Left ventricle myocardium inferior (tissue), 1 donor: ENCODE measurements around the gene PLXNA4. TPM values are rescaled to one million over a fixed set of nuclear protein-coding genes. Genes with fewer than 3 reads are reported as not detected.

Experiments used
- DNase-seq: peaks from one replicate; pipeline ENCODE4 v3.0.0-alpha.2; 2020
- H3K27ac ChIP-seq: fragments of 200-600 bp; replicated peaks from 2 replicates; pipeline ENCODE4 v1.8.0; 2021
- H3K27me3 ChIP-seq: fragments of 200-600 bp; 2 replicates; pipeline ENCODE4 v1.8.0; 2021; ENCODE audit warnings: low read depth
- H3K36me3 ChIP-seq: fragments of 200-600 bp; 2 replicates; pipeline ENCODE4 v1.8.0; 2021
- H3K4me1 ChIP-seq: fragments of 200-600 bp; 2 replicates; pipeline ENCODE4 v1.8.0; 2021
- H3K4me3 ChIP-seq: fragments of 200-600 bp; 2 replicates; pipeline ENCODE4 v1.8.0; 2021; ENCODE audit warnings: mild to moderate bottlenecking, moderate library complexity
- H3K9me3 ChIP-seq: fragments of 200-600 bp; replicated peaks from 2 replicates; pipeline ENCODE4 v1.8.0; 2021
- CTCF ChIP-seq: fragments of 200-600 bp; IDR thresholded peaks from 2 replicates; pipeline ENCODE4 v1.8.0; 2021; ENCODE audit warnings: antibody characterized with exemption, mild to moderate bottlenecking, borderline replicate concordance
- intact Hi-C: fragments of 100-400 bp; cut with micrococcal nuclease; formaldehyde crosslinking; loops from one replicate; pipeline ENCODE4 v1.11.0; 2022
- total RNA-seq: library from RNA; stranded (reverse); fragmentation: NEBNext Ultra II Directional; extraction: Animal tissue kit (Norgen Biotek cat#: 25700); gene quantifications from one replicate; pipeline ENCODE4 v1.2.1, GENCODE V29; 2021
- donor health status: DM: no; HTN: yes; CAD: no; lungs with severe emphysema.

Gene PLXNA4
- total RNA-seq, 1 donor from 2014 or later = 18.1 TPM

- no peak overlapping the region for H3K27ac ChIP-seq
- DNase-seq = no peak
These were observed 475.8 kb downstream of the PLXNA4 start for GRCh38 chr7:132100483-132100882.

GRCh38 chr7:132099163-132099562 is 477.1 kb downstream of the PLXNA4 start:
- H3K9me3 ChIP-seq = no peaks in the 10 kb centered on the region
- intact Hi-C loops = no loop called here
- no peaks in the 10 kb centered on the region for H3K27me3 ChIP-seq
- DNase-seq = no peak
- no peak overlapping the region for H3K4me3 ChIP-seq
- no peak for TF ChIP-seq CTCF
- H3K27ac ChIP-seq = no peak overlapping the region
- H3K4me1 ChIP-seq = no peaks in the 10 kb centered on the region
- no peaks in the 10 kb centered on the region for H3K36me3 ChIP-seq

More at GRCh38 chr7:132100483-132100882, 475.8 kb downstream of the PLXNA4 start:
- TF ChIP-seq CTCF = no peak
- Histone ChIP-seq H3K27me3 (no peaks in the 10 kb centered on the region), H3K36me3 (no peaks in the 10 kb centered on the region), H3K4me1 (no peaks in the 10 kb centered on the region), H3K9me3 (no peaks in the 10 kb centered on the region), H3K4me3 (no peak overlapping the region)
- intact Hi-C loops = no loop called here

GRCh38 chr7:132098327-132098726 is 477.9 kb downstream of the PLXNA4 start:
- Histone ChIP-seq H3K36me3 (no peaks in the 10 kb centered on the region), H3K9me3 (no peaks in the 10 kb centered on the region), H3K27ac (no peak overlapping the region), H3K27me3 (no peaks in the 10 kb centered on the region), H3K4me3 (no peak overlapping the region), H3K4me1 (no peaks in the 10 kb centered on the region)
- no peak for TF ChIP-seq CTCF
- DNase-seq = no peak
- intact Hi-C loops = no loop called here

GRCh38 chr7:132097550-132098134 is 478.6 kb downstream of the PLXNA4 start:
- Histone ChIP-seq H3K27ac (no peak overlapping the region), H3K36me3 (no peaks in the 10 kb centered on the region), H3K4me1 (no peaks in the 10 kb centered on the region), H3K9me3 (no peaks in the 10 kb centered on the region), H3K4me3 (no peak overlapping the region), H3K27me3 (no peaks in the 10 kb centered on the region)
- intact Hi-C loops = no loop called here
- TF ChIP-seq CTCF = no peak
- no peak for DNase-seq

GRCh38 chr7:132095111-132095765 is 481.0 kb downstream of the PLXNA4 start:
- no peak for DNase-seq
- no peak for TF ChIP-seq CTCF
- Histone ChIP-seq H3K36me3 (no peaks in the 10 kb centered on the region), H3K9me3 (no peaks in the 10 kb centered on the region), H3K27me3 (no peaks in the 10 kb centered on the region), H3K27ac (no peak overlapping the region), H3K4me3 (no peak overlapping the region), H3K4me1 (no peaks in the 10 kb centered on the region)
- intact Hi-C loops = no loop called here
